ENCODE measurements around the gene HACD3. TPM values are rescaled to one million over a fixed set of nuclear protein-coding genes. Genes with fewer than 3 reads are reported as not detected.

HACD3 gene
- 152 and 156 TPM in 2 replicates for total RNA-seq
- long read RNA-seq, transcript HACD3-201 (11 exons, 3,228 nt), result major isoform, 768 of 900 reads
- long read RNA-seq, transcript HACD3-202 (10 exons, 1,332 nt), result minor isoform, 9 of 900 reads
- long read RNA-seq, partial matches to known transcripts, result 48 of 900 reads
- long read RNA-seq, other reads (novel, unspliced or antisense), result 68 of 900 reads

DNA sequence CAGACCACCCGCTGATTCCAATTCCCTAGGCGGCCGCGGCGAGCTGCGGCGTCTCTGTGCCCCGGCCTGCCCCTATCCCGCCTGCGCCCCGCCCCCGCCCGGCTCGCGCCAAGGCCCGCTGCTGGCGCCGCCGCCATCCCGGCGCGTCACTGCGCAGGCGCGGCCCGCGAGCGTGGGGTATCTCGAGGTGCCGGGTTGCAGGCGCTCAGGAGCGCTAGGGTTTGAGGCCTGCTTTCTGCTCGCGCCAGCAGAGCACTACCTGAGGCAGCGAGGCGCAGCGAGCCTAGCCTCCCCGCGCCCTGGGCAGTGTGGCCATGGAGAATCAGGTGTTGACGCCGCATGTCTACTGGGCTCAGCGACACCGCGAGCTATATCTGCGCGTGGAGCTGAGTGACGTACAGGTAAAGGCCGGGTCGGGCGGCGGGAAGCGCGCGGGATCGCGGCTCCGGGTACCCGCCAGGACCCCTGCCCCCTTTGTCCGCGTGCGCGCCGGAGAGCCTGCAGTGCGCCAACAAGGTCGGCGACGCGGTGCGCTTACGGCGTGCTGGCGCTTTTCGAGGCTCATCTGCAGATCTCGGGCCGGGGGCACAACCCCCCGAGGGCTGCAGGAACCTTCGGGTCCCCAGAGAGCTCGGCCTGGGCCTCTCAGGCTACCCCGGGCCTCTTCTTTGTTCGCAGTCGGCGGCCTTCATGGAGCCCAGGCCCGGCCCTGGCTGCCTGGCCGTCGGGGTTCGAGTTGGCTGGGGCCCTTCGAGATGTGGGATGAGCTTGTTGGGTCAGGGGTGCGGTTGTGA is at the start of gene HACD3:
HACD3 (plus strand) TSS at position 146 of the 794 bp plus-strand sequence; CDS start at position 315, 169 bp downstream.
- H3K27me3 Mint-ChIP-seq, result no peaks in the 10 kb centered on the region
- H3K4me1 Mint-ChIP-seq (ENCODE audit: low read depth), result peaks cover 29% of the 10 kb centered on the region
- H3K36me3 Mint-ChIP-seq (ENCODE audit: insufficient read depth), result peaks cover 3% of the 10 kb centered on the region
- DNase-seq (ENCODE audit: low spot score, unreplicated experiment), result peak; percentile 92
- no peaks in the 10 kb centered on the region for H3K9me3 Mint-ChIP-seq (ENCODE audit: low read depth)
- TF ChIP-seq CTCF (IDR thresholded peaks at IDR 0.05; ENCODE audit: unreplicated experiment), result no peak
- H3K4me3 Mint-ChIP-seq (ENCODE audit: low read depth), result peak within 1 kb of the TSS; percentile 86
- peak within 1 kb of the TSS; percentile 99 for H3K27ac Mint-ChIP-seq

DNA sequence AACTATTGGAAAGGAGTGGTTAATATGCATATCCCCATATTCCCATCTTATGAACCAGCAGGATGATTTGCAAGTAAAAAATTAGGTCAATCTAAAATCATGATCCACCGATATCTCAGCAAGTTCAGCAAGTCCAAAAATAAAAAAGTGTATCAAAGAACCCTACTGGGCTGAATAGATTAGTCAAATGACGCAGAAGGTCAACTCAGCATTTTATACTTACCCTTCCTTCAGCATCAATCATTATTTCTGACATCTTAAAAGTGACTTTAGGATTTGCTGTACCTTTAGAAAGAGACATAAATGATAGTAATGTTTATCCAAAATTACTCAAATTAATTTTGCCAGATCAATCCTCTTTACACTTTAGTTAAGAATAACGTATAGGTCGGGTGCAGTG is 45.4 kb upstream of the HACD3 start:
- Mint-ChIP-seq H3K27me3 (no peaks in the 10 kb centered on the region), H3K4me1 (ENCODE audit: low read depth) (no peaks in the 10 kb centered on the region), H3K36me3 (ENCODE audit: insufficient read depth) (peaks cover 28% of the 10 kb centered on the region), H3K27ac (no peak overlapping the region), H3K9me3 (ENCODE audit: low read depth) (no peaks in the 10 kb centered on the region), H3K4me3 (ENCODE audit: low read depth) (no peak overlapping the region)
- no peak for TF ChIP-seq CTCF (IDR thresholded peaks at IDR 0.05; ENCODE audit: unreplicated experiment)
- no peak for DNase-seq (ENCODE audit: low spot score, unreplicated experiment)

DNA sequence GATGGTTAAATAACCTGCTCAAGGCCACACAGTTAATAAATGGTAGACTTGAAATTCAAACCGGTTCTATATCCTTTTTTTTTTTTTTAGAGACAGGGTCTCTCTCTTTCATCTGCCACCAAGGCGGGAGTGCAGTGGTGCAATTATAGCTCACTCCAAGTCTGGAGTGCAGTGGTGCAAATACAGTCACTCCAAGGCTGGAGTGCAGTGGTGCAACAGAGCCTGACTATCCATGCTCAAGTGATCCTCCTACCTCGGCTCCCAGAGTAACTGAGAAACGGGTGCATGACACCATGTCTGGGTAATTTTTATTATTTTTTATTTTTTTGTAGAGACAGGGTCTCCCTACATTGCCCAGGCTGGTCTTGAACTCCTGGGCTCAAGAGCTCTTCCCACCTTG is 36.2 kb upstream of the HACD3 start:
- peaks cover 23% of the 10 kb centered on the region for H3K36me3 Mint-ChIP-seq (ENCODE audit: insufficient read depth)

DNA sequence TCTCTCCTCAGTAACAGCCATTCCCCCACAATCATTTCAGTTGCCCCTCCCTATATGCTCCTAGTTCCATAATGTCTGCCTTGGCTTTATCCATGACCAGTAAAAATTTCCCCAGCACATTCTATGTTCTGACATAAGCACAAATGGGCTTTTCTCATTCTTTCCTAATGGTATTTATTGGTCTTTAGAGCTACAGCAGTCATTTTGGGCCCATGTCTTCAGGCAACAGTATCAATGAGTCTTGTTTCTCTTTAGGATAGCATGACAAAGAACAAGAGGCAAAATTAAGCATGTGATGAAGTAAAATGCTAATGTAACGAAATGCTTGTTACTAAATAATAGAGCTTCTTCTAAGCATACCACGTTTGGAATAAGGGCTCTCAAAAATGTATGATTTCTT is 20.9 kb upstream of the HACD3 start:
- Mint-ChIP-seq H3K36me3 (ENCODE audit: insufficient read depth) (peaks cover 11% of the 10 kb centered on the region), H3K27ac (no peak overlapping the region), H3K4me3 (ENCODE audit: low read depth) (no peak overlapping the region), H3K9me3 (ENCODE audit: low read depth) (no peaks in the 10 kb centered on the region), H3K27me3 (no peaks in the 10 kb centered on the region), H3K4me1 (ENCODE audit: low read depth) (no peaks in the 10 kb centered on the region)
- TF ChIP-seq CTCF (IDR thresholded peaks at IDR 0.05; ENCODE audit: unreplicated experiment), result no peak
- DNase-seq (ENCODE audit: low spot score, unreplicated experiment), result no peak

More for the DNA sequence above, 36.2 kb upstream of the HACD3 start:
- no peak for DNase-seq (ENCODE audit: low spot score, unreplicated experiment)
- H3K27me3 Mint-ChIP-seq, result no peaks in the 10 kb centered on the region
- no peak overlapping the region for H3K4me3 Mint-ChIP-seq (ENCODE audit: low read depth)
- H3K4me1 Mint-ChIP-seq (ENCODE audit: low read depth), result no peaks in the 10 kb centered on the region
- no peak for TF ChIP-seq CTCF (IDR thresholded peaks at IDR 0.05; ENCODE audit: unreplicated experiment)
- H3K9me3 Mint-ChIP-seq (ENCODE audit: low read depth), result no peaks in the 10 kb centered on the region
- H3K27ac Mint-ChIP-seq, result no peak overlapping the region

DNA sequence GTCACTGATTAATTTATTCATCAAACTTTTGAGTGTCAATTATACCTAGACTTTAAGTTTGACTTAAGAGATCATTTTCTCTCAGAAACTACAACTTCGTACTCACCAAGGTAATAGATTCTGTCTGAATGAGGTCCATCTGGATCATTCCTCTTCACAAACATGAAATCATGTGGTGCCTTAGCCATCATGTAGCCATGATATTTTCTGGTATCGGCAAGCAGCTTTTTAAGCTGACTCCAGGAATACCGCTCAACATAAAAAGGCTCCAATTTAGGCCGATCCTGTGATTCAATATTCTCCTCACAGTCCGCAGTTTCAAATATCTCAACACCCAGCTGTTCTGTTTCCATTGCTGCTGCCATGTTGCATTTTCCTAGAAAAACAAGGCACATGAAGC is 18.1 kb upstream of the HACD3 start:
- Mint-ChIP-seq H3K27ac (no peak overlapping the region), H3K27me3 (no peaks in the 10 kb centered on the region), H3K4me1 (ENCODE audit: low read depth) (peaks cover 11% of the 10 kb centered on the region), H3K4me3 (ENCODE audit: low read depth) (no peak overlapping the region), H3K36me3 (ENCODE audit: insufficient read depth) (peaks cover 9% of the 10 kb centered on the region), H3K9me3 (ENCODE audit: low read depth) (no peaks in the 10 kb centered on the region)
- no peak for TF ChIP-seq CTCF (IDR thresholded peaks at IDR 0.05; ENCODE audit: unreplicated experiment)
- no peak for DNase-seq (ENCODE audit: low spot score, unreplicated experiment)
